T-helper 1 cell treated with Interleukin-12 subunit alpha and Interleukin-12 subunit beta and Interleukin-4 antibody, amounts not matched to agents 30 μg/mL and 1 μg/mL, for 36 hours (primary cell): Measurements from ENCODE around the gene ITGA8.

ENCODE experiments used
- H3K27ac Mint-ChIP-seq: one replicate; pipeline ENCODE4 v1.8.0; 2021; ENCODE audit warnings: mild to moderate bottlenecking, mixed read lengths
- H3K27me3 Mint-ChIP-seq: one replicate; pipeline ENCODE4 v1.8.0; 2021; ENCODE audit warnings: low read depth, mixed read lengths
- H3K36me3 Mint-ChIP-seq: one replicate; pipeline ENCODE4 v1.8.0; 2021; ENCODE audit warnings: low read depth, mixed read lengths
- H3K4me1 Mint-ChIP-seq: one replicate; pipeline ENCODE4 v1.8.0; 2021; ENCODE audit warnings: low read depth, mixed read lengths
- H3K4me3 Mint-ChIP-seq: one replicate; pipeline ENCODE4 v1.8.0; 2021; ENCODE audit warnings: mild to moderate bottlenecking, moderate library complexity, mixed read lengths
- H3K9me3 Mint-ChIP-seq: one replicate; pipeline ENCODE4 v1.8.0; 2021; ENCODE audit warnings: mixed read lengths

ITGA8 gene

GRCh38 chr10:15521328-15521903 is 198.3 kb downstream of the ITGA8 start:
- Mint-ChIP-seq H3K9me3 (peaks cover 2% of the 10 kb centered on the region), H3K27me3 (peaks cover 3% of the 10 kb centered on the region), H3K4me3 (no peak overlapping the region), H3K36me3 (no peaks in the 10 kb centered on the region), H3K27ac (no peak overlapping the region), H3K4me1 (no peaks in the 10 kb centered on the region)

GRCh38 chr10:15518250-15518649 is 201.5 kb downstream of the ITGA8 start:
- H3K4me3 Mint-ChIP-seq, result no peak overlapping the region
- H3K27me3 Mint-ChIP-seq, result peaks cover 3% of the 10 kb centered on the region
- no peaks in the 10 kb centered on the region for H3K36me3 Mint-ChIP-seq

GRCh38 chr10:15516256-15517085 is 203.3 kb downstream of the ITGA8 start:
- no peak overlapping the region for H3K27ac Mint-ChIP-seq
- no peaks in the 10 kb centered on the region for H3K36me3 Mint-ChIP-seq
- H3K4me1 Mint-ChIP-seq, result no peaks in the 10 kb centered on the region
- no peak overlapping the region for H3K4me3 Mint-ChIP-seq
- peaks cover 3% of the 10 kb centered on the region for H3K27me3 Mint-ChIP-seq
- peaks cover 2% of the 10 kb centered on the region for H3K9me3 Mint-ChIP-seq

More at GRCh38 chr10:15518250-15518649, 201.5 kb downstream of the ITGA8 start:
- H3K4me1 Mint-ChIP-seq, result no peaks in the 10 kb centered on the region
- H3K27ac Mint-ChIP-seq, result no peak overlapping the region
- H3K9me3 Mint-ChIP-seq, result peaks cover 2% of the 10 kb centered on the region

GRCh38 chr10:15515202-15515601 is 204.5 kb downstream of the ITGA8 start:
- Mint-ChIP-seq H3K9me3 (no peaks in the 10 kb centered on the region), H3K27me3 (no peaks in the 10 kb centered on the region), H3K4me3 (no peak overlapping the region), H3K36me3 (no peaks in the 10 kb centered on the region), H3K4me1 (no peaks in the 10 kb centered on the region), H3K27ac (no peak overlapping the region)

GRCh38 chr10:15510963-15511362 is 208.8 kb downstream of the ITGA8 start:
- H3K9me3 Mint-ChIP-seq, result no peaks in the 10 kb centered on the region
- no peaks in the 10 kb centered on the region for H3K36me3 Mint-ChIP-seq

GRCh38 chr10:15505329-15505728 is 214.4 kb downstream of the ITGA8 start:
- no peaks in the 10 kb centered on the region for H3K36me3 Mint-ChIP-seq
- H3K27ac Mint-ChIP-seq, result no peak overlapping the region
- H3K27me3 Mint-ChIP-seq, result peaks cover 31% of the 10 kb centered on the region
- H3K4me3 Mint-ChIP-seq, result no peak overlapping the region
- no peaks in the 10 kb centered on the region for H3K9me3 Mint-ChIP-seq
- H3K4me1 Mint-ChIP-seq, result peaks cover 8% of the 10 kb centered on the region

More at GRCh38 chr10:15510963-15511362, 208.8 kb downstream of the ITGA8 start:
- no peak overlapping the region for H3K27ac Mint-ChIP-seq
- H3K4me1 Mint-ChIP-seq, result no peaks in the 10 kb centered on the region
- H3K4me3 Mint-ChIP-seq, result no peak overlapping the region
- peaks cover 4% of the 10 kb centered on the region for H3K27me3 Mint-ChIP-seq

- H3K36me3 Mint-ChIP-seq, result no peaks in the 10 kb centered on the region
- H3K9me3 Mint-ChIP-seq, result no peaks in the 10 kb centered on the region
- peak overlapping the region; percentile 18 for H3K4me3 Mint-ChIP-seq
- H3K27ac Mint-ChIP-seq, result no peak overlapping the region
- peaks cover 31% of the 10 kb centered on the region for H3K27me3 Mint-ChIP-seq
- H3K4me1 Mint-ChIP-seq, result peaks cover 8% of the 10 kb centered on the region
These were observed 215.5 kb downstream of the ITGA8 start for GRCh38 chr10:15504101-15504840.

GRCh38 chr10:15494850-15495506 is 224.7 kb downstream of the ITGA8 start:
- H3K27me3 Mint-ChIP-seq, result no peaks in the 10 kb centered on the region

GRCh38 chr10:15491856-15492642 is 227.7 kb downstream of the ITGA8 start:
- Mint-ChIP-seq H3K9me3 (no peaks in the 10 kb centered on the region), H3K27me3 (no peaks in the 10 kb centered on the region), H3K36me3 (no peaks in the 10 kb centered on the region), H3K27ac (no peak overlapping the region), H3K4me1 (no peaks in the 10 kb centered on the region), H3K4me3 (no peak overlapping the region)

More at GRCh38 chr10:15494850-15495506, 224.7 kb downstream of the ITGA8 start:
- Mint-ChIP-seq H3K4me1 (no peaks in the 10 kb centered on the region), H3K4me3 (no peak overlapping the region), H3K36me3 (no peaks in the 10 kb centered on the region), H3K27ac (no peak overlapping the region), H3K9me3 (peaks cover 3% of the 10 kb centered on the region)

GRCh38 chr10:15489431-15489830 is 230.3 kb downstream of the ITGA8 start:
- no peak overlapping the region for H3K27ac Mint-ChIP-seq
- H3K36me3 Mint-ChIP-seq, result no peaks in the 10 kb centered on the region
- no peaks in the 10 kb centered on the region for H3K9me3 Mint-ChIP-seq
- H3K4me3 Mint-ChIP-seq, result no peak overlapping the region
- H3K27me3 Mint-ChIP-seq, result no peaks in the 10 kb centered on the region
- H3K4me1 Mint-ChIP-seq, result no peaks in the 10 kb centered on the region

GRCh38 chr10:15487376-15487775 is 232.3 kb downstream of the ITGA8 start:
- H3K4me1 Mint-ChIP-seq, result no peaks in the 10 kb centered on the region
- no peak overlapping the region for H3K4me3 Mint-ChIP-seq
- H3K27ac Mint-ChIP-seq, result no peak overlapping the region
- H3K36me3 Mint-ChIP-seq, result no peaks in the 10 kb centered on the region
- H3K27me3 Mint-ChIP-seq, result no peaks in the 10 kb centered on the region
- no peaks in the 10 kb centered on the region for H3K9me3 Mint-ChIP-seq

GRCh38 chr10:15486404-15486803 is 233.3 kb downstream of the ITGA8 start:
- H3K9me3 Mint-ChIP-seq, result no peaks in the 10 kb centered on the region
- no peaks in the 10 kb centered on the region for H3K36me3 Mint-ChIP-seq
- H3K27ac Mint-ChIP-seq, result no peak overlapping the region
- no peak overlapping the region for H3K4me3 Mint-ChIP-seq
- H3K4me1 Mint-ChIP-seq, result no peaks in the 10 kb centered on the region
- no peaks in the 10 kb centered on the region for H3K27me3 Mint-ChIP-seq

- Mint-ChIP-seq H3K9me3 (no peaks in the 10 kb centered on the region), H3K4me3 (no peak overlapping the region), H3K27me3 (no peaks in the 10 kb centered on the region), H3K36me3 (no peaks in the 10 kb centered on the region), H3K4me1 (no peaks in the 10 kb centered on the region), H3K27ac (no peak overlapping the region)
These were observed 233.9 kb downstream of the ITGA8 start for GRCh38 chr10:15485684-15486316.
